Measurements from ENCODE around the gene SLC7A8. TPM values are rescaled to one million over a fixed set of nuclear protein-coding genes. Genes with fewer than 3 reads are reported as not detected.

Gene SLC7A8
- total RNA-seq, 1 donor from 2014 or later = 28.3 TPM

DNA sequence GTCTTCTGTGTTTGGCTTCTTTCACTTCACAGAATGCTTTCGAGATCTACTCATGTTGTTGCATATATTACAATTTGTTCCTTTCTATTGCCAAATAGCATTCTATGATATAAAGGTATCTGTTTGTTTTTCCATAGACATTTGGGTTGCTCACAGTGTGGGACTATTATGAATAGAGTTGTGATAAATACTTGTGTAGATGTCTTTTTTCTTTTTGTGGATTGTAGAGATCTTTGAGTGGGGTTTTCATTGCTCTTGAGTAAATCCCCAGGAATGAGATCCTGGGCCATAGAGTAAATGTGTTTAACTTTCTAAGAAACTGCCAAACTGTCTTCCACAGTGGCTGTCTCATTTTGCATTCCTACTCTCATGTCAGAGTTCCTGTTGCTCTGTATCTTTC, 39.5 kb downstream of the SLC7A8 start:
- TF ChIP-seq, protein P1, sequence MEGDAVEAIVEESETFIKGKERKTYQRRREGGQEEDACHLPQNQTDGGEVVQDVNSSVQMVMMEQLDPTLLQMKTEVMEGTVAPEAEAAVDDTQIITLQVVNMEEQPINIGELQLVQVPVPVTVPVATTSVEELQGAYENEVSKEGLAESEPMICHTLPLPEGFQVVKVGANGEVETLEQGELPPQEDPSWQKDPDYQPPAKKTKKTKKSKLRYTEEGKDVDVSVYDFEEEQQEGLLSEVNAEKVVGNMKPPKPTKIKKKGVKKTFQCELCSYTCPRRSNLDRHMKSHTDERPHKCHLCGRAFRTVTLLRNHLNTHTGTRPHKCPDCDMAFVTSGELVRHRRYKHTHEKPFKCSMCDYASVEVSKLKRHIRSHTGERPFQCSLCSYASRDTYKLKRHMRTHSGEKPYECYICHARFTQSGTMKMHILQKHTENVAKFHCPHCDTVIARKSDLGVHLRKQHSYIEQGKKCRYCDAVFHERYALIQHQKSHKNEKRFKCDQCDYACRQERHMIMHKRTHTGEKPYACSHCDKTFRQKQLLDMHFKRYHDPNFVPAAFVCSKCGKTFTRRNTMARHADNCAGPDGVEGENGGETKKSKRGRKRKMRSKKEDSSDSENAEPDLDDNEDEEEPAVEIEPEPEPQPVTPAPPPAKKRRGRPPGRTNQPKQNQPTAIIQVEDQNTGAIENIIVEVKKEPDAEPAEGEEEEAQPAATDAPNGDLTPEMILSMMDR (IDR thresholded peaks at IDR 0.05; ENCODE audit: unreplicated experiment) = no peak
- H3K4me1 Mint-ChIP-seq (ENCODE audit: low read depth) = no peaks in the 10 kb centered on the region
- no peaks in the 10 kb centered on the region for H3K27me3 Mint-ChIP-seq
- peaks cover 1% of the 10 kb centered on the region for H3K36me3 Mint-ChIP-seq (ENCODE audit: insufficient read depth)
- DNase-seq (ENCODE audit: low spot score, unreplicated experiment) = no peak
- H3K9me3 Mint-ChIP-seq (ENCODE audit: low read depth) = no peaks in the 10 kb centered on the region
- no peak overlapping the region for H3K4me3 Mint-ChIP-seq (ENCODE audit: low read depth)
- no peak overlapping the region for H3K27ac Mint-ChIP-seq

DNA sequence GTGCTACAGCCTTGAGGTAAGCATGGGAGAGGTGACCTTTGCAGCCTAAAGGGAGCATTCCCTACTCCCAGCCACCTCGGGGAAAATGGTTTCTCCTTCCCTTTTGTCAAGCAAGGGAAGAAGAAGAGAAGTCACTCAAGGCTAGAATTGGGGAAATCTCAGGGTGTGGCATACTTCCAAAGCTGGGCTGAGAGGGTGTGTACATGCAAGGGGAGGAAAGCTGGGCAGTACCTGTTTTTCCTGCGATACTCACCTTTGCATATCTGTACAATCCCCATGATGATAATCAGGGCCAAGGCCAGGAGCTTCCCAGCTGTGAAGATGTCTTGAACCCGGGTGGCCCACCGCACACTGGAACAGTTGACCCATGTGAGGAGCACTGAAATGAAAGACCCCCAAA, 40.6 kb downstream of the SLC7A8 start:
- Mint-ChIP-seq H3K9me3 (ENCODE audit: low read depth) (no peaks in the 10 kb centered on the region), H3K36me3 (ENCODE audit: insufficient read depth) (no peaks in the 10 kb centered on the region), H3K27ac (no peak overlapping the region), H3K4me1 (ENCODE audit: low read depth) (peaks cover 5% of the 10 kb centered on the region), H3K27me3 (no peaks in the 10 kb centered on the region), H3K4me3 (ENCODE audit: low read depth) (no peak overlapping the region)
- DNase-seq (ENCODE audit: low spot score, unreplicated experiment) = no peak
- TF ChIP-seq, protein P1 (IDR thresholded peaks at IDR 0.05; ENCODE audit: unreplicated experiment) = no peak

DNA sequence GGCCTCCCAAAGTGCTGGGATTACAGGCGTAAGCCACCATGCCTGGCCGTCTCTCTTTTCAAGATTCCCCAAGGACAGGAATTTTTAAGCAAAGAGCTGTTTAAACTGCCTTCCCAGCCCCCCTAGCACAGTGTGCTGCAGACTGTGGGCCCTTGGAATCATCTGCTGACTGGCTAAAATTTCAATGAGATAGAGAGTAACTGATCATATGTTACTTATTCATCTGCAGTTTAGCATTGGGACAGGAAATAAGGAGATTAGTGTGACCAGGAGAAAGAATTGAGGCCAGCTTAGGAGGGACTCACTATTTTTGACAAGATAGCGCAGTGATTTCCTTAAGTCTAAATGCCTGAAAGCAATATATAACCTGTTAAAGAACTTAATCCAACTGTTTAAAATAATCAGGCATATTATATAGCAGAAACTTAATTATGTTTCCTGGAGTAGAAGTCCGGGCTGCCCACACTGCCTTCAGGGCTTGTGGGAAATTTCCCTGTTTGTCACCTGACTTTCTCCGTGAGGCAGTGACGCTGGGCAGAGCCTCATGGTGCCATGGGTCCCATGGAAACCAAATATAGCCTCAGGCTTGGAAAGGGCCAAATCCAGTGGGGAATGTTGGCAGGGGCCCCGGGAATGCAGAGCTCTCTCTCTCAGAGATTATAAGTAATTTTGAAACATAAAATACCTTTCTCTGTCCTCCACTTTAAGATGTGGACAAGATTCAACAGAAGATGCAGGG, 41.6 kb downstream of the SLC7A8 start:
- no peak for DNase-seq (ENCODE audit: low spot score, unreplicated experiment)
- H3K4me3 Mint-ChIP-seq (ENCODE audit: low read depth) = no peak overlapping the region
- TF ChIP-seq, protein P1 (IDR thresholded peaks at IDR 0.05; ENCODE audit: unreplicated experiment) = no peak
- H3K4me1 Mint-ChIP-seq (ENCODE audit: low read depth) = peaks cover 7% of the 10 kb centered on the region
- H3K36me3 Mint-ChIP-seq (ENCODE audit: insufficient read depth) = no peaks in the 10 kb centered on the region
- no peaks in the 10 kb centered on the region for H3K9me3 Mint-ChIP-seq (ENCODE audit: low read depth)
- H3K27ac Mint-ChIP-seq = no peak overlapping the region
- H3K27me3 Mint-ChIP-seq = no peaks in the 10 kb centered on the region

DNA sequence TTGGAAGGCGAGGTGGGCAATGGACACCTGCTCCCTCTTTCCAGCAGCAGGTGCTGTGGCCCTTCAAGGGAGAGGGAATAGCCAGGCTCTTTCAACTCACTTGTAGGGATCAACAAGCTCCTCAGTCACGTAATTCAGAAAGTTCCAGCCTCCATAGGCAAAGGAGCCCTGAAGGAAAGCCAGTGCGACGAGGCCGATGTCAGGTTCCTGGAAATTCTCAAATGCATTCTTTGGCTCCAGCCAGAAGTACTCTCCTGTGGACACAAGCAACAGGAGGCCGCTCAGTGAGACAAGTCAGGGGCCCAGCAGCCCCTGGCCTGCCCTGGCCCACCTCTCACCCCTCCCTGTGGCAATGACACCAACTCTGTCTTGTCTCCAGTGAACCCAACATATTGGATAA, 43.1 kb downstream of the SLC7A8 start:
- DNase-seq (ENCODE audit: low spot score, unreplicated experiment) = no peak
- Mint-ChIP-seq H3K27ac (no peak overlapping the region), H3K4me1 (ENCODE audit: low read depth) (peaks cover 7% of the 10 kb centered on the region), H3K9me3 (ENCODE audit: low read depth) (no peaks in the 10 kb centered on the region), H3K36me3 (ENCODE audit: insufficient read depth) (no peaks in the 10 kb centered on the region), H3K4me3 (ENCODE audit: low read depth) (no peak overlapping the region), H3K27me3 (no peaks in the 10 kb centered on the region)
- TF ChIP-seq, protein P1 (IDR thresholded peaks at IDR 0.05; ENCODE audit: unreplicated experiment) = no peak

DNA sequence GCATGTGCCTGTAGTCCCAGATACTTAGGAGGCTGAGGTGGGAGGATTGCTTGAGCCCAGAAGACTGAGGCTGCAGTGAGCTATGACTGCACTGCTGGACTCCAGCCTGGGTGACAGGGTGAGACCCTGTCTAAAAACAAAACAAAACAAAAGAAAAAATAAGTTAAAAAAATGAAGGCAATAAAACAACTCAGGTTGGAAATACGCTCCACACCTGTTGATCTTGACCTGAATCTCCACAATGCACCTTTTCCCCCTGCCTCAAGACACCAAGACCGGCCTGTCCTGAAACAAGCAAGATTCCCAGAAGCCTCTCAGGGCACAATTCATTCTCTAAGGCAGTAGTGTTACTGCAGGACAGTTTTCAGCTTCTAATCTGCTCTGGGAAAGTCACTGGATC, 43.6 kb downstream of the SLC7A8 start:
- no peak overlapping the region for H3K27ac Mint-ChIP-seq
- peaks cover 7% of the 10 kb centered on the region for H3K4me1 Mint-ChIP-seq (ENCODE audit: low read depth)
- no peaks in the 10 kb centered on the region for H3K36me3 Mint-ChIP-seq (ENCODE audit: insufficient read depth)
- TF ChIP-seq, protein P1 (IDR thresholded peaks at IDR 0.05; ENCODE audit: unreplicated experiment) = no peak
- no peaks in the 10 kb centered on the region for H3K9me3 Mint-ChIP-seq (ENCODE audit: low read depth)
- no peaks in the 10 kb centered on the region for H3K27me3 Mint-ChIP-seq
- H3K4me3 Mint-ChIP-seq (ENCODE audit: low read depth) = no peak overlapping the region
- DNase-seq (ENCODE audit: low spot score, unreplicated experiment) = no peak

Measured in progenitor cell of endocrine pancreas (in vitro differentiated cells).